Epithelial cell of proximal tubule (primary cell): ENCODE measurements around the gene DEAF1. TPM values are rescaled to one million over a fixed set of nuclear protein-coding genes. Genes with fewer than 3 reads are reported as not detected.

Experiments
- DNase-seq: peaks from one replicate; pipeline ENCODE4 v3.0.0-alpha.2; 2011; ENCODE audit warnings: low read depth
- H3K4me3 ChIP-seq: 2 replicates; pipeline ENCODE4 v1.5.1; 2011; ENCODE audit warnings: low read depth, mild to moderate bottlenecking, low read length
- CTCF ChIP-seq: conservative IDR thresholded peaks from 2 replicates; pipeline ENCODE4 v1.5.1; 2012; ENCODE audit warnings: low read depth, mild to moderate bottlenecking, low read length
- total RNA-seq: library from RNA; depleted of rRNA; stranded (reverse); fragments of >200 nt; gene quantifications from 2 replicates; pipeline ENCODE4 v1.2.3, GENCODE V29; 2015

Gene DEAF1
- total RNA-seq, 1 donor from 2014 or later, result 38.2 TPM

- TF ChIP-seq CTCF, result no peak
Observed at GRCh38 chr11:606245-606644, 88.8 kb downstream of the DEAF1 start.

GRCh38 chr11:605286-606129 lies 89.5 kb downstream of the DEAF1 start:
- no peak overlapping the region for H3K4me3 ChIP-seq
- TF ChIP-seq CTCF, result no peak
- no peak for DNase-seq

More at GRCh38 chr11:606245-606644, 88.8 kb downstream of the DEAF1 start:
- H3K4me3 ChIP-seq, result no peak overlapping the region
- no peak for DNase-seq

- TF ChIP-seq CTCF, result no peak
- no peak overlapping the region for H3K4me3 ChIP-seq
- no peak for DNase-seq
Observed at GRCh38 chr11:603154-603553, 91.9 kb downstream of the DEAF1 start.

- no peak for TF ChIP-seq CTCF
- DNase-seq, result no peak
- H3K4me3 ChIP-seq, result no peak overlapping the region
Observed at GRCh38 chr11:601573-602245, 93.3 kb downstream of the DEAF1 start.

GRCh38 chr11:598005-598680 lies 96.9 kb downstream of the DEAF1 start:
- H3K4me3 ChIP-seq, result no peak overlapping the region
- DNase-seq, result no peak
- no peak for TF ChIP-seq CTCF

- peak; percentile 24 for TF ChIP-seq CTCF
- H3K4me3 ChIP-seq, result no peak overlapping the region
Observed at GRCh38 chr11:597166-597725, 97.8 kb downstream of the DEAF1 start.

More at GRCh38 chr11:597166-597725, 97.8 kb downstream of the DEAF1 start:
- no peak for DNase-seq
